SKM-1 treated with dmso at 0.1 percent for 144 hours (cell line): ENCODE data around the gene CCR8.
"Not testable (repeated sequence)": the region's sequence is repeated elsewhere in the genome, so short reads cannot be mapped to it uniquely, and the experiment has no call there.

Source experiments
- DNase-seq: peaks from one replicate; lab custom pipeline; 2025; ENCODE audit not compliant: unreplicated experiment; lab: John Stamatoyannopoulos, UW

The CCR8 gene

GRCh38 chr3:39346785-39347585 lies 17.5 kb downstream of the CCR8 start:
- no peak for DNase-seq

GRCh38 chr3:39347586-39347876 lies 18.0 kb downstream of the CCR8 start:
- no peak for DNase-seq

- no peak for DNase-seq
These were observed 19.6 kb downstream of the CCR8 start for GRCh38 chr3:39349080-39349479.

- no peak for DNase-seq
These were observed 21.2 kb downstream of the CCR8 start for GRCh38 chr3:39350714-39351113.

- DNase-seq = not testable (repeated sequence)
These were observed 21.6 kb downstream of the CCR8 start for GRCh38 chr3:39351134-39351533.

GRCh38 chr3:39353168-39353927 lies 23.8 kb downstream of the CCR8 start:
- DNase-seq = not testable (repeated sequence)

GRCh38 chr3:39358333-39358732 lies 28.8 kb downstream of the CCR8 start:
- DNase-seq = no peak

- DNase-seq = peak; percentile 19
These were observed 31.9 kb downstream of the CCR8 start for GRCh38 chr3:39361252-39361927.

GRCh38 chr3:39362192-39362591 lies 32.7 kb downstream of the CCR8 start:
- no peak for DNase-seq

GRCh38 chr3:39362812-39363211 lies 33.3 kb downstream of the CCR8 start:
- DNase-seq = no peak

GRCh38 chr3:39370450-39370849 lies 40.9 kb downstream of the CCR8 start:
- DNase-seq = not testable (repeated sequence)

- DNase-seq = no peak
These were observed 43.3 kb downstream of the CCR8 start for GRCh38 chr3:39372833-39373232.

GRCh38 chr3:39376959-39377634 lies 47.6 kb downstream of the CCR8 start:
- no peak for DNase-seq

GRCh38 chr3:39378088-39378487 lies 48.6 kb downstream of the CCR8 start:
- DNase-seq = no peak

GRCh38 chr3:39378957-39379777 lies 49.7 kb downstream of the CCR8 start:
- DNase-seq = no peak

- no peak for DNase-seq
These were observed 50.3 kb downstream of the CCR8 start for GRCh38 chr3:39379778-39380155.

- no peak for DNase-seq
These were observed 51.9 kb downstream of the CCR8 start for GRCh38 chr3:39381432-39381831.
